HL-60 (cell line): Measurements from ENCODE around the gene KIAA1671.

Source experiments
- CTCF ChIP-seq: IDR thresholded peaks from one replicate; pipeline ENCODE4 v1.5.1; 2011; ENCODE audit warnings: low read length, control low read depth, inconsistent platforms; ENCODE audit not compliant: insufficient read depth
- GABPA ChIP-seq: IDR thresholded peaks from 2 replicates; pipeline ENCODE4 v1.6.1; 2012; ENCODE audit warnings: low read depth
- POLR2AphosphoS5 ChIP-seq: IDR thresholded peaks from 2 replicates; pipeline ENCODE4 v1.6.1; 2012; ENCODE audit warnings: low read depth

GRCh38 chr22:25176799-25177198, 224.3 kb downstream of the KIAA1671 start:
- TF ChIP-seq CTCF: no peak
- TF ChIP-seq GABPA: no peak
- no peak for TF ChIP-seq POLR2AphosphoS5
